Hematopoietic multipotent progenitor cell treated with erythropoietin and hydrocortisone succinate and interleukin-3 and kit ligand, for 8 days (in vitro differentiated cells): ENCODE results near the gene TET2.
A peak's percentile ranks its signal among the peaks of the same experiment; 100 is the strongest.

Source experiments
- DNase-seq: peaks from one replicate; pipeline ENCODE4 v3.0.0-alpha.2; 2015

TET2 gene

DNA sequence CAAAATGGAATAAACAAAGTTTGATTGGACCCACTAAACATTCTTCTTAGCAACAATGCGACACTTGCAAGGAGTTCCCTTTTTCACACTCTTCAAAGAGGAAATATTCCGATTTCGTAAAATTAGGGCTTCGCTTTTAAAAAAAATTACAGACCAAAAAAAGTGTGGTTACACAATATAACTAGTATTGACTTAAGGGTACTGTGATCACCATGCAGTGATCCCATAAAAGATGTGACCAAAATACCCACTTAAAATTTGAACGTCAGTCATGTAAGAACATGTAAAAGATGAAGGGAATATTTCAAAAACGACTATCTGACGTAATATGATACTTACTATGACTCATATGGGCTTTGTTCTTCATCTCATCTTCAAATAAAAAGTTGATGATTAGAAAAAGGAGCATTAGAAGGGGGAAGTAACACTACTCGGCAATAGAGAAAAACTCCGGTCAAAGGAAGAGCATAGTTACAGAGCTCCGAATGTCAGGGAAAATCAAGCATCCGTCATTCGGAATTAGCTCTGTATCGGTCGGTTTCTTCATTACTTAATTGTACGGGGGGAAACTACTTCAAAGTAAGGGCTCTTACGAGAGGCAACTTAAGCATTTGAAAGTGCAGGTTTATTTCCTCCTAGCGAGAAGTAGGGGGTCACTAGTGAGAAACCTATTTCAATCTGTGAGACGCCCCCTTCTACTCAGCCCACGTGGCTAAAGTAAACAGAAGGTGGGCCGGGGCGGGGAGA lies 1.3 kb upstream of the TET2 start:
- peak; percentile 40 for DNase-seq

DNA sequence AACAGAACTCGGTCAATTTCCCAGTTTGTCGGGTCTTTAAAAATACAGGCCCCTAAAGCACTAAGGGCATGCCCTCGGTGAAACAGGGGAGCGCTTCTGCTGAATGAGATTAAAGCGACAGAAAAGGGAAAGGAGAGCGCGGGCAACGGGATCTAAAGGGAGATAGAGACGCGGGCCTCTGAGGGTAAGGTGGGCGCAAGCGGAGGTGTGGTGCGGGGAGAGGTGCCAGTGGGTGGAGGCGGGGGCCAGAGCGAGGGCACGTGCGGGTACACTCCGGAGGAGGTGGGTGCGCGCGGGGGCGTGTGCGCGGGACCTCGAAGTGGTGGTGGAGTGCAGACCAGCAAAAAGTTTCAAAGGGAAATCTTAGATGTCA lies 787 bp upstream of the TET2 start:
- peak; percentile 42 for DNase-seq

- DNase-seq = no peak
Measured at GRCh38 chr4:105147016-105147552, 408 bp downstream of the TET2 start.

- peak; percentile 42 for DNase-seq
Measured at GRCh38 chr4:105147553-105148161, 981 bp downstream of the TET2 start.

DNA sequence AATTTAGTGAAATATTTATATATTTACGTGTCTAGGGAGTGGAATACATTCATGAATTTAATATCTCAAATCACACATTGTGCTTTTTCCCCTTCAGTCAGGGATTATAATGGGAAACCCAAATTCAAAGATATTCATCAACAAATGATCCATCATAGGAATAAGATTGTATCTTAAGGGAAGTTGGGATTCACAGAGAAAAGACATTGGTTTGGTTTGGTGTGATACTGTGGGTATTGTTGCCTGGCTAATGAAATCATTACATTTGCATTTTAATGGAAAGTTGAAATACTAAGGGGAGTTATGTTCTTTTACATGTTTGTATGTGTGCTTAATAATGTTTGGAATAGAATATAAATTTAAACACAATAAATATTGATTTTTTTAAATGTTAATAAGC lies 1.7 kb downstream of the TET2 start:
- no peak for DNase-seq

- DNase-seq = no peak
Measured at GRCh38 chr4:105148776-105149175, 2.1 kb downstream of the TET2 start.

DNA sequence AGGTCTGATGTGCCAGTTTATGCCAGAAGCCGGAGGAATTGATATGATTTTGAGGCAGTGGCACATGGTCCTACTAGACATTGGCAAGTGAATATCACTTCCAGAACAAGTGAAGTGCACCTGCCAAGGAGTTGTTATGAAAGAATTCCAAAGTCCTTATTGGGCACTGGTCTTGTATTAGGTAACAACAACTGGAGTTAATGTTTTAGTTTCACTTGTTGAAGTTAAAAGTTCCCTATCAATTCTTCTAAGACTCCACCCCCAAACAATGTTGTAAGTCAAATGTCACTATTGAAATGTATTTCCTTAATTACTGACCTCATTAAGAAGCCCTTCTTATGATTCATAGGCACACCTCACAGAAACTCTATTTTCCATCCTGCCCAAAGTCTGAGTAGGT lies 3.1 kb downstream of the TET2 start:
- peak; percentile 43 for DNase-seq

- no peak for DNase-seq
Measured at GRCh38 chr4:105150503-105150902, 3.8 kb downstream of the TET2 start.

- DNase-seq = no peak
Measured at GRCh38 chr4:105153749-105154148, 7.1 kb downstream of the TET2 start.

DNA sequence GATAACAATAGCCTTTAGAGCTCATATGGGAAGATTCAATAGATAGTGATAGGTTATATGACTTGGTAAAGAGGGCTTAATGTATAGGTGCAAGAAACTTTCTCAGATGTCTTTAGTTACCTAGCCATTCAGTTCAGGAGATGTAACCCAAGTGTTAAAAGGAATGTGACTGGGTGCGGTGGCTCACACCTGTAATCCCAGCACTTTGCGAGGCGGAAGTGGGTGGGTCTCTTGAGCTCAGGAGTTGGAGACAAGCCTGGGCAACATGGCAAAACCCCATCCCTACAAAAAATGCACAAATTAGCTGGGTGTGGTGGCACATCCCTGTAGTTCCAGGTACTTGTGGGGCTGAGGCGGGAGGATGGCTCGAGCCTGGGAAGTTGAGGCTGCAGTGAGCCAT lies 7.9 kb downstream of the TET2 start:
- DNase-seq = no peak

DNA sequence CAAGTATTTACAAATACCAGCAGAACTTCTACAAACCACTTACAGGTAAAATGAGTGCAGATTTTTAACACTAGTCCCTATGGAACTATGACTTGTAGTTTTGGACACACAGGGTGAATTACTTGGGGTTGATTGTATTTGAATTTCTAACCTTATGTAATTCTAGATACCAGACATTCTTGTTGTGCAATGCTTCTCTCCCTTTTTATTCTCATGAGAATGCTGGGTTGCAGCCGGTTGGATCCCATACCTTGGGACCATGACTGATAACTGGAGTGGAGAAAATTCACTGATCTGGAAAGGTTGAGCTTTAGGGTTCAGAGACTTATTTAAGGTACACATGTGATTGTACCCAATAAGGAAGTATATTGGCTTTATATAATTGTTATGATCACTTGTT lies 8.8 kb downstream of the TET2 start:
- DNase-seq = no peak

GRCh38 chr4:105158837-105159236 lies 12.2 kb downstream of the TET2 start:
- no peak for DNase-seq

- peak; percentile 70 for DNase-seq
Measured at GRCh38 chr4:105162123-105162796, 15.6 kb downstream of the TET2 start.

- no peak for DNase-seq
Measured at GRCh38 chr4:105164548-105164947, 17.9 kb downstream of the TET2 start.

DNA sequence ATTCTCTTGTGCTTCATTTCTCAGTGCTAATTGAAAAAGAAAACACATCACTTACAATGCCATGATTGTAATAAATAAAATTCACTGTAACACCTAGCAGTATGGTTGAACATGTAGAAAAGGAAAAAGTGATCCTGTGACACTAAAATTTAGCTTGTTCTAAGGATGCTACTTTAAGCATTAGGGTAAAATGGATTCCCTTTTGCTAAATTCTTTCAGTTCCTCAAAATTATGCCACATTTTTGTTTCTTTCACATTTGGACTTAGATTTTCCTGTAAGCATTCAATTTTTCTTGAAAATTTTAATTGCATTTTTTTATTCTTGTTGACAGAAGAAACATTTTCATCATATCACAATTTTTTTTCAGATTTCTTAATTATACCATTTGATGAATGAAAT lies 19.4 kb downstream of the TET2 start:
- no peak for DNase-seq

DNA sequence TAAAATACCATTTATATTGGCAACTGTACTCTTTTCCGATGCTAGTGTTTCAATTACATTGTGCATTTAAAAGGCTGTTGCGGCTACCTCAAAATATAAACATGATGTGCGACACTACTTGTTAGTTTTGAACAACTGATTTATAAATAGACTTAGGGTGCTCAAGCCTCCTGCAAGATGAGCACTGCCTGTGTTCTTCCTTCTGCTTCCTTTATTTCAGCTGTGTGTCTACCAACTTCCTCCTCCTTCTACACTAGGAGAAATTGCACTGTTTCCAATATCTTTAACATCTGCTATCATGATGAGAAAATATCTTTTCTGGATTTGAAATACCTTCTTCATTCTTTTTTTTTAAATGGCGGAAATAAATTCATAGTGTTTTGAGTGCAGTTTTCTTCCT lies 24.0 kb downstream of the TET2 start:
- DNase-seq = no peak

- DNase-seq = no peak
Measured at GRCh38 chr4:105171912-105172311, 25.2 kb downstream of the TET2 start.

GRCh38 chr4:105174098-105174497 lies 27.4 kb downstream of the TET2 start:
- DNase-seq = no peak

- DNase-seq = no peak
Measured at GRCh38 chr4:105179539-105180401, 33.1 kb downstream of the TET2 start.

GRCh38 chr4:105181259-105181658 lies 34.6 kb downstream of the TET2 start:
- DNase-seq = no peak

DNA sequence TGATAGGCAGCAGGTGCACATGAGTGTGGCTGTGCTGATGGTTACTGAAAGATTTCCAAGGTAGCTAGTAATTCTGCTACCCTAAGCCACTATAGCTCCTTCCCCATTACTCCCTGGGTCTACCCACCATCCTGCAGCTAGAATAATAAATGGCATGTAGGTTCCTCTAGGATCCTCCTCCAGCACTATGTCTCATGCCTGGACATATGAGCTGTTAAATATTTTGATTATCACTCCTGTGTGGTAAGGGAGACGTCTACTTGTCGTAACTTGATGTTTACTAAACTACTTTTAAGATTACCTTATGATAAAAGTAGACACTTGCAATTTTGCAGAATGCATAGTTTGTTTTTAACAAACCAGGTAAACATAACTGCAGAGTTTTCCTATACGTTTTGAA lies 35.5 kb downstream of the TET2 start:
- no peak for DNase-seq

GRCh38 chr4:105184316-105184980 lies 37.8 kb downstream of the TET2 start:
- no peak for DNase-seq
